Endothelial cell of hepatic sinusoid (primary cell): Measurements from ENCODE around the gene MTHFS.
"Not testable (repeated sequence)": the region's sequence is repeated elsewhere in the genome, so short reads cannot be mapped to it uniquely, and the experiment has no call there.

Experiments used
- in situ Hi-C: cut with HindIII; loops from 2 replicates; pipeline ENCODE4 v1.10.0; 2017; ENCODE audit warnings: low sequenced_read_pairs

The MTHFS gene

DNA sequence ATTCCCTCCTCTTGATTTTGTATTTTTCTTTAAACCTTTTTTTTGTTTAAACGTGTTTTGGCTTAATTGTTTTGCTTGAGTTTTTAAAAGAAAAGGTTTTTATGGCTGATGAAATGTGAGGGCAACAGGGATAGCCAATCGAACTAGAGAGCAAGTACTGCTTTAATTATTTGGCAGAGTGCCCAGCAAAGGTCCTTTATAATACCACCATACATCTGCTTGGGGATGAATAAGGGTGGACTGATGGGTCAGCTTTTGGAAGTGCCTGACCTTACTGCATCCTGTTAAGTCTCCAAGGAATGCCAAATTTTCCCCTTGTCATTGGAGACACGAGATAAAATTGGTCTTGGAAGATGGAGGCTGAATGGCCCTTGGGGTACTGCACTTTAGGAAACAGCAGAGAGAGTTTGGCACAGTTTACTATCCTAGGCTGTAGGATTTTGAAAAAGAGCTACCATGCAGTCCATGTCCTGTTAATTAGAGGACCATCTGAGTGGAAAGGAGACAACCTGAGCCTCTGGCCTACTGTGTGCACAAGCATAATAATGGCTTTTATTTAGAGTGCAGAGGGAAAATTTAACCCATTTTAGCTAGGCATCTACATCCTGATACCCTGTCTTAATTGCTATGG lies 19.8 kb upstream of the MTHFS start:
- in situ Hi-C loops: no loop called here

DNA sequence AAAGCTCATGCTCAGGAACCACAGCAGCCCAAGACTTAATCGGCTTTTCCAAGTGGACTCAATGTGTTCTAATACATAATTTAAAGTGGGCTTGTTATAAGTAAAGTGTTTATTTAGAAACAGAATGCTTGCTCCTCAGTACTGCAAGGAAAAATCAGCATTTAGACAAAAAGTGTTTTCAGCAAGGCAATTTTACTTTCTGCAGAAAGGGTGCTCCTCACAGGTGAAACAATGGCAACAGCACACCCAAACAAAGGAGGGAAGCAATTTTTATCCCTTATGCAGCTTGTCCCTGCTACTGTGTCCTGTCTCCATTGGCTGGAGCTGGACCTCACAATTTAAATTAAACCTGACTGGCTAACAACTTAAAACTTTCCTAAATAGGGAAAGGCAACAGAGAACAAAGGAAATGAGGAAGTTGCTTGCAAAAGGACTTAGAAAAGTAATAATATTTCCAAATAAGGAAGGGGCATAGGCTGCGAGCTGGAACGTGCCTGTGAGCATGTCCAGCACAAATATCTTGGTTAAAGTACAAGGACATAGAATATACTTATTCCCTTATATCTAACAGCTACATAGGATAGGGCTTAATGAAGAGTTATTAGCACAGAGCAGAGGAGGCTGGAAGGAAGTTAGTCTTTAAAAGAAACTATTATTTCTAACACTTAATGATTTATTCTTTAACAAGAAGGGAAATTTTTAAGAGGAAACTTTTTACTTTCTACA lies 19.1 kb upstream of the MTHFS start:
- in situ Hi-C loops: not testable (repeated sequence)

GRCh38 chr15:79914728-79915127 lies 17.9 kb upstream of the MTHFS start:
- in situ Hi-C loops: loop anchor here (5.0 kb wide), 1 partner anchor 38 kb away; no protein-coding TSS in a partner anchor

DNA sequence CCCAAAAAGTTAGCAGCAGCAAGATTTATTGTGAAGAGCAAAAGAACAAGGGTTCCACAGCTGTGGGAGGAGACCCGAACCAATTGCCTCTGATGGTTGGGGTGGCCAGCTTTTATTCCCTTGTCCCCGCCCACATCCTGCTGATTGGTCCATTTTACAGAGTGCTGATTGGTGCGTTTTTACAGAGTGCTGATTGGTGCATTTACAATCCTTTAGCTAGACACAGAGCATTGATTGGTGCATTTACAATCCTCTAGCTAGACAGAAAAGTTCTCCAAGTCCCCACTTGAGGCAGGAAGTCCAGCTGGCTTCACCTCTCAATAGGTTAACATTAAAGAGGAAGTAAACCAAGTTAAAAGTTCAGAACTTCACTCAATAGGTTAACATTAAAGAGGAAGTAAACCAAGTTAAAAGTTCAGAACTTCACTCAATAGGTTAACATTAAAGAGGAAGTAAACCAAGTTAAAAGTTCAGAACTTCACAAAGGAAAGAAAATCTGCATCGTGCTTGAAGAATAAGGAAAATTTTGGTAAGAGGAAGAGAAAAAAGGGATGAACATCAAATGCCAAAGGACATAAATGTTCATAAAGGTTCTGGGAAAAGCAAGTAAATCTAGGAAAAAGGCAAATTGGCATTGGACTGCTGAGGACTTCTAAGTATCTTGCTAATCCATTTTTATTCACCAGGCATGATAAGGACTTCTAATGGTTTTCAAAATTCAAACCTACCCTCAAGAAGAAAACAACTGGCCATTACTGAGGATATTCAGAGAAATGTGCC lies 12.9 kb upstream of the MTHFS start:
- in situ Hi-C loops: loop anchor here (5.0 kb wide), 1 partner anchor 43 kb away; no protein-coding TSS in a partner anchor

DNA sequence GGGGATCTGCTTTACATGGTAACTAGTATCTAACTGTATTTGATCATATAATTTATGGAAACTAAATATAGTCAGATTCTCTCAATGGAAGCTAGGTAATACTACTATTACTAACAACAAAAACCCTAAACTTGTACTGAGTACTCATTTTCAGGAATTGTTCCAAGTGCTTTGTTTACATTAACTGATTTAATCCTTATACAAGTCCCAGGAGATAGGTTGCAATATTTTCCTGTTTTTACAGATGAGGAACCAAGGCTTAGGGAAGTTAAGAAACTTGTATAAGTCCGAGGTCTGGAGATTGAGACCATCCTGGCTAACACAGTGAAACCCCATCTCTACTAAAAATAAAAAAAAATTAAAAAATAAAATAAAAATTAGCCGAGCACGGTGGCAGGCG lies 7.5 kb upstream of the MTHFS start:
- in situ Hi-C loops: no loop called here

- in situ Hi-C loops: no loop called here
Observed at GRCh38 chr15:79903626-79904025, 6.8 kb upstream of the MTHFS start.

DNA sequence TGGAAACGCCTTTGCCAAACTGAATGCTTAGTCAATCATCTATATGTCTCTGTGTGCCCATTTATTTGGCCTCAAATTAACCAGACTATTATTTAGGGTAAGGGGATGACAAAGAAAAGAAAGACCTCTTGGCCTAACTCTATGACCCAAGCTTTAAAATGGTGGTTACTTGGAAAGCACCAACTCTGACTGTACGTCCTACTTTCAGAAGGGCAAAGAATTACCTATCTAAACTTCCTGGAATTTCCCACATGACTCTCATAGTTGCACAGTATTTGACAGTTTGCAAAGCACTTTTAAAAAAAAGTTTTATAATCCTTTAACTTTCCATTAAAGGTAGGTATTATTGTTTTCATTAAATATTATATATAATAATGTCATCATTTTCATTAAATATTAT lies 6.3 kb upstream of the MTHFS start:
- in situ Hi-C loops: no loop called here

DNA sequence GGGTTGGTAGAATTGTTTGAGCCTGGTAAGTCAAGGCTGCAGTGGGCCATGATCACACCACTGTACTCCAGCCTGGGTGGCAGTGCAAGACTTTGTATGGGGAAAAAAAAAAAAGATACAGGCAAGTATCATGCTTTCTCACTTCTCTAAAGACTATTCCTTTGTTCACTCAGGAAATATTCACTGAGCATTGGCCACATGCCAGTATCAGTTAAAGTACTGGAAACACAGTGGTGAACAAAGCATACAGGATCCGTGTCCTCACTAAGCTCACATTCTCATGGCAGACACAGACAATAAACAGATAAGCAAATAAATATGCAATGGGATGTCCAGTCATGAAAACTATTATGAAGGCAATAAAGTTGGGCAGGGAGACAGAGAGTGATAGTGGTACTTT lies 5.1 kb upstream of the MTHFS start:
- in situ Hi-C loops: no loop called here

DNA sequence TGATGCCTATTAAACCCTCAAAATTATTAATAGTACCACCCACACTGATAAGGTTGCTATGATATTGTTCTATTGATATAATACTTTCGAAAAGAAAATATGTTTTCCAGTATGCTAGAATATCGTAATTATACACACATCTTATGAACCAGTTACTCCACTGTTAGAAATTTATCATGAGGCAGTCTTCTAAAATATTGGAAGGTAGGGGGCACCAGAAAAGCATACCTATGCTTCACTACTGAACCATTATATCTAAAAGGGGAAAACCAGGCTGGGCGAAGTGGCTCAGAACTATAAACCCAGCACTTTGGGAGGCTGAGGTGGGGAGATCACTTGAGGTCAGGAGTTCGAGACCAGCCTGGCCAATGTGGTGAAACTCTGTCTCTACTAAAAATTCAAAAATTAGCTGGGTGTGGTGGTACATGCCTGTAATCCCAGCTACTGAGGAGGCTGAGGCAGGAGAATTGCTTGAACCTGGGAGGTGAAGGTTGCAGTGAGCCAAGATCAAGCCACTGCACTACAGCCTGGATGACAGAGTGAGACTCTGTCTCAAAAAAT lies 4.1 kb upstream of the MTHFS start:
- in situ Hi-C loops: not testable (repeated sequence)

DNA sequence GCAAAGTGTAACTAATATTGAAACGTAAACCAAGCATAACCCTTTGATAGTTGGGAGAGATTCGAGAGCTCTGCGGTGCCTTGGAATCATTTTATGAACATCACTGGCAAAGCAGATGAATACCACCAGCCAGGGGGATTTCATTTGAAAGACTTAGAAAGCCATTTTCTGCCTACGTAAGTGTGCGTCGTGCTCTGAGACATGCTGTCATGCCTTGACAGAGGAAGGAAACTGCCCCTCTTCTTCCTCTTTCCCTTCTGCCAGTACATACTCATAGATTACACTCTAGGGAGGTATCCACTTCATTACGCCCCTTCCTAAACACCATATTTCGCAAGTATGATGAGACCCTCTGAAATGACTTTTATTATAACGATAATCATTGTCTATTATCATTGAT lies 3.3 kb upstream of the MTHFS start:
- in situ Hi-C loops: no loop called here

DNA sequence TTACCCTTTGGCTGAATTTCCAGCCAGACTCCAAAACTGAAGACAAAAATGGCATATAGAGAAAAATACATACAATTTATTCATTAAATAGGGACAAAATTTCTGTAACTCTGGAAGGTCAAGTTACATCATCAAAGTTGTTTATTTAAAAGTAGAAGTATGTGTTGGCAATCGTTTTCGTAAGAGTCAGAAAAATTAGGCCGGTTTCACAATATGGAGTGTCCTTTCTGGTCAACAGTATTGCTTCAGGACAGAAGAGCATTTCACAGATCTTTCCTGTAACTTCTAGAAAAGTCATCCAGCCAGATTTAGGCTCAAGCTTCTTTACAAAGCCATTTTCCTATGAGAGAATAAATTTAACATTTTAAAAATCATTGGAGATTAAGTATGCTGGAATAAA lies 2.0 kb upstream of the MTHFS start:
- in situ Hi-C loops: not testable (repeated sequence)

DNA sequence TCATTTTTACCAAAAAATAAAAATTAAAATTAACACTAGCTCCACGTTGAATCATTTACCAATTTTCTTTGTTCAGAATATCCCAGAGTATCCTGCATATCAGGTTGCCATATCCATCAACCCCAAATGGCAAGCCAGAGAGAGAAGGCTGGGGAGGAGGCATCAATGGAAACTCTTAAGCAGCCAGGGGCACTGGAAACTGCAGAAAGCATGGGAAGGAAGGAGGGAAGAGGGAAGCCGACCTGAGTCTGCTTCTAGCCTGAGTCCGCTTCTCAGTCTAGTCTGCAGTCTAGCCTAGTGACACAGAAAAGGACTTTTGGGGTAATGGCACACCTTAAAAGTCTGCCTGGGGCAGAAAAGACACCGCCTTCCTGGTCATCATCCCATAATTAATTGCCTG lies 1.6 kb upstream of the MTHFS start:
- in situ Hi-C loops: no loop called here

DNA sequence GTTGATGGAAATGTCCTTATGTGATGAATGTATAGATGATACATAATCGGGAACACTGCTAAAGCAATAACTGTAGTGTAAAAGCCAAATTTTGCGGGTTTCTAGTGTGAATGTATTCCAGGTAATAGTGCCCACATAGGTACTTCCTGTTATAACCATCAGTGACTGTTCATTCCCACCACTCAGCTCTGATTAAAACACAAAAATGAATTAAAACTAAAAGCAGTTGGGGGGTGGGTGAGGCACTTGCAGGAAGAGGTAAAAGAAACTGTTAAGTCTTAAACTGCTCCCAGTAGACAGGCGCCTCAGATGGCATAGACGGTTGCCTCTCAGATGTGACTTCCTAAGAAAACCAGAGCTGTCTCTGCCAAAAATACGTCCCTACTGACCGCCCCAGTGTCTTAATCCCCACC lies 893 bp upstream of the MTHFS start:
- in situ Hi-C loops: no loop called here

DNA sequence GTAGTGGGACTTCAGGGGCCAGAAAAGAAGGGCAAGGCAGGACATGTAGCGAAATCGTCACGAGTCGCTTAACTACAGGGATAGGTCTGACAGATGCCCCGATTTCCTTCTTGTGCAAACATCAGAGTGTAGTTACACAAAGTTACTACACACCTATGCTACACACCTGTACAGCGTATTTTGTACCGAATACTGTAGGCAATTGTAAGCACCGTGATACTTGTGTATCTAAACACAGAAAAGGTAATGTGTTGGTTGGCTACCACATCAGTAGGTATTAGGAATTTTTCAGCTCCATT lies 515 bp upstream of the MTHFS start:
- in situ Hi-C loops: no loop called here

DNA sequence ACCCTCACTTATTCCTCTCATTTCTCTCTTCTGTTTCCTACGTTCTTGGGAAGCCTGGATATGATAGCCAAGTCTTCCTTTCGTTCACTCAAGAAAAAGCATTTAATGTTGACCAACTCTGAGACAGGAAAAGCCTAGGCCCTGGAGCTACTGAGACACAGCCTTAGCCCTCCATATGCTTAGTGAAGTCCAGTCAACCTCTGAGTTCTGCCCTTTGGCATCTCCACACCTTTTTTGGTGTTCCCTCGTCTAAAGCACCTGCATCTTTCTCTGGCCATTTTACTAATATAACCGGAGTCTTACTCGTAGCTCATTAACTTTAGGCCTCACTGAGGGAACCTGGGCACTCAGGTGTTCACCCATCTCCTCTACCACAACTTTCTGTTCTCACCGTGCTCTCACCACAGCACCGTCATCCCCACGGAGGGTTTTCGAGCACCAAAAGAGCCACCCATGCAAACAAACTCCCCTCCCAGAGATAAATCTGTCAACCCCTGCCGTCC lies 632 bp downstream of the MTHFS start:
- in situ Hi-C loops: no loop called here

GRCh38 chr15:79887054-79887930 lies 9.5 kb downstream of the MTHFS start:
- in situ Hi-C loops: no loop called here

GRCh38 chr15:79886124-79886523 lies 10.7 kb downstream of the MTHFS start:
- in situ Hi-C loops: no loop called here

- in situ Hi-C loops: no loop called here
Observed at GRCh38 chr15:79884204-79884596, 12.6 kb downstream of the MTHFS start.

DNA sequence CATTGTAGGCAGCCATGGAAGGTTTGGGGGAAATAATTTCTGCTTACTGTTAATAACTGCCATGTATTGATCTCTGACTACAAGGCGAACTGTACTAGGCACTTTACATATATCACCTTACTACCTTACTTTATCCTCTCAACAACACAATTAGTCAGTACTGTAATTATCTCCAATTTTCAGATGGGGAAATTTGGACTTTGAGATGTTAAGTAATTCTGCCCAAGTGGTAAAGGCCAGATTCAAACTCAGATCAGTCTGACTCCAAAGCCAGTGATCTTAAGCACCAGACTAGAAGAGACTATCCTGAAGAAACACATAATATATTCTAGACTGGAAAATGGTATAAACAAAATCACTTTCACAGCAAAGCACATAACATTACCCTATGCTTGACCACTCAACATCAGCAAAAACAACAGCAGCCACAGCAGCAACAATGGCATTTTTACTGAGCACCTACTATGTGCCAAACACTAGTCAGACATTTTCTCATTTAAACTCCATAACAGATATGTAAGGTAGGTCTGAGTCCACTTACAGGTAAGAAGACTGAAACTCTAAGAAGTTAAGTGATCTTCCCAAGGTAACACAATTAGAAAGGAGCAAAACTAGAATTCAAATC lies 13.1 kb downstream of the MTHFS start:
- in situ Hi-C loops: no loop called here

DNA sequence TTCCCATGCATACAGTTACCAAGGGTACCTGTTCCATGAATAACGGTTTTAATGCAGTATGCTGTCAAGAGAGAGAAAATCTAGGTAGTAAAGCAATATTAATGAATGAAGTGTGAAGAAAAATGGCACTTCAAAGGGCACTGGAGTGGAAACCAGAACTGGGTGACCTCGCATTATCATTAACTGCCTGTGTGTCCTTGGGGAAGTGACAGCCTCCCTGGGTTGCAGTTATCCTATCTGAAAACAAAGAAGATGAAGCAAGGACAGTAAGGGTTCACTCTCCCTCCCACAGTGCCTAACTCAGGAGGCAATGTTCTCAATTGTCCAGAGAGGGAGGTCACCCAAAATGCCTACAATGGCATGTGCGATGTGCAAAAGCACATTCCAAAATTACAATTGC lies 15.1 kb downstream of the MTHFS start:
- in situ Hi-C loops: no loop called here
